GM19023 (cell line): Measurements from ENCODE around the gene MLST8.
"Not testable (repeated sequence)": the region's sequence is repeated elsewhere in the genome, so short reads cannot be mapped to it uniquely, and the experiment has no call there.

ENCODE experiments used
- ATAC-seq: cut with Tn5 transposase; IDR thresholded peaks from one replicate; pipeline ENCODE4 v1.9.1; 2021; ENCODE audit warnings: mild to moderate bottlenecking, moderate library complexity; ENCODE audit not compliant: unreplicated experiment

Gene MLST8

DNA sequence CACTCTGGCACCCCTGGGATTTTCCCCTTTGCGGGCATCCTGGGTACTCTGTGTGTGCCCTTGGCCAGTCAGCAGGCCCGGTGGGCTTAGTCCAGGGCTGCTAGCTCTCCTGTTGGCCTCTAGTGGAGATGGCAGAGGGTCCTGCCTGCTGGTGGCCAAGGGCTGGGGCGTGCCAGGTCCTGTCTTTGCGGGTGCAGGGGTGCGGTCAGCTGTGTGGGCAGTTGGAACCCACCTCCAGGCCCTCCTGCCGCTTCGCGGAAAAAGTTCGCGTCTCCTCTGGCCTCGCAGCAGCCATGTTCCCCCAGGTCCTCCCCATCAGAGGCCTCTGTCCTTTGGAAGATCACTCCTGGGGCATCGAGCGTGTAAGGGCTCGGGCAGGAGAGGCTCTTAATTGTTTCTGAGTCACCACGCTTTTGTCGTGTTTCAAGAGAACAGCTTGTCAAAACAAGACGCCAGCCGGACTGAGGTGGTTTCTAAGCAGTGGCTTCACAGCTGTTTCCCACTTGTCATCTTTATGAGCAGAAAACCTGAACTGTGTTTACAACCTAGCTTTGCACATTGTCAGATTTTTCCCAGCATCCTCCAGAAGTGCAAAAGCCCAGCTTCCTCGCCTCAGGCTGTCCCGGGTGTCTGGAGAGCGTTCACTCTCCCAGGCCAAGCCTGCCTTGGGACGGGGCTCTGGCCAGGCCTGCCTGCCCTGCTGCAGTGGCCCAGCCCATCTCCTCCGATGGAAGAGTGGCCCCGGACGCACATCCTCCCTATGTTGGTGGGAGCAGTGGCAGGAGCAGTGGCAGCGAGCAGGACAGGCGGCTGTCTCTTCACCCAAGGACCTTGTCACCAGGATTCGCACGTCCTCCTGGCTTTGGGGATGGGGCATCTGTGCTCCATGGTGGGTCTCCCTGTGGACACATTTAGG lies 26.0 kb downstream of the MLST8 start:
- ATAC-seq, result no peak

DNA sequence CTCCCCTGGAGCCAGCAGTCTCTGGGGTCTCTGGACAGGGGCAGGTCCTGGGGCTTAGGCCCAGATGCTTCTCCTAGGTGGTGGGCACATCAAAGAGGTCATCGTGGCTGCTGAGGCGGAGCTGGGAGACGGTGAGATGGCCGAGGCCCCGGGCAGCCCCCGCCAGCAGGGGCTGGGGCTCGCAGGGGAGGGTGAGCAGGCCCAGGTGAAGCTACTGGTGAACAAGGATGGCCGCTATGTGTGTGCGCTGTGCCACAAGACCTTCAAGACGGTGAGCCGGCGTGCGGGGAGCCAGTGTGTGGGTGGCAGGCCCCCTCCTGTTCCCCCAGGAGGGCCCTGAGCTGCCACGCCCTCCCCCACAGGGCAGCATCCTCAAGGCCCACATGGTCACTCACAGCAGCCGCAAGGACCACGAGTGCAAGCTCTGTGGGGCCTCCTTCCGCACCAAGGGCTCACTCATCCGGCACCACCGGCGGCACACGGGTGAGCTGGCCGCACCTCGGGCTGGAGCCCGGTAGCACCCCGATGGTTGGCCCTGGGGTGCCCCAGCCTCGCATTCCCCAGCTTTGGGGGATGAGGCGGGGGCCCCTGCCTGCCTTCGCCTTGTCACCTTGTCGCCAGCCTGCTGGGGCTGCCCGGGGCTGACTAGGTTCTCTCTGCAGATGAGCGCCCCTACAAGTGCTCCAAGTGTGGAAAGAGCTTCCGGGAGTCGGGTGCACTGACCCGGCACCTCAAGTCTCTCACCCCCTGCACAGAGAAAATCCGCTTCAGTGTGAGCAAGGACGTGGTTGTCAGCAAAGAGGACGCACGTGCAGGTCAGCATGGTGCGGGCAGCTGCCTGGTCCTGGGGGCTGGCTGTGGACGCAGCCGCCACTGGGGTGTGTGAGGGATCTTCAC lies 27.1 kb downstream of the MLST8 start:
- ATAC-seq, result no peak

DNA sequence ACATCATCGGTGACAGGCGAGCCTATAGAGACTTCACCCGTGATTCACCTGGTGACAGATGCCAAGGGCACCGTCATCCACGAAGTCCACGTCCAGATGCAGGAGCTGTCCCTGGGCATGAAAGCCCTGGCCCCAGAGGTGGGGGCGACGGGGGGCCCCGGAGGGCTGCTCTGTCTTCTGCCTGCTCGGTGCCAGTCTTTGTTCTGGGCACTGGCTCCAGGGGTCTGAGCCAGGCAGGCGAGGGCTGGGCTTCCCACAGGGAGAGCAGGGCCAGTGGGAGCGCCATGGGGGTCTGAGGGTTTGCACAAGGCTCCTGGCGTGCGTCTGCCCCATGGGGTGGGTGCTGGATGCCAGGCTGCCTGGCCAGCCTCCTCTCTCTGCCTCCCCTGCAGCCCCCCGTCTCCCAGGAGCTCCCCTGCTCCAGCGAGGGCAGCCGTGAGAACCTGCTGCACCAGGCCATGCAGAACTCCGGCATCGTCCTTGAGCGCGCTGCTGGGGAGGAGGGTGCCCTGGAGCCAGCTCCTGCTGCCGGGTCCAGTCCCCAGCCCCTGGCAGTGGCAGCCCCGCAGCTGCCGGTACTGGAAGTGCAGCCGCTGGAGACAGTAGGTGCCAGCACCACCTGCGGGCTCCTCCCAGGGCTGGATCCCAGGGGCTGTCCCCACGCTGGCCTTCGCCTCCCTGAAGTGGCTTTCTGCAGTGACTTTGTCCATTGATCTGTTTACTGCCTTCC lies 28.0 kb downstream of the MLST8 start:
- no peak for ATAC-seq

DNA sequence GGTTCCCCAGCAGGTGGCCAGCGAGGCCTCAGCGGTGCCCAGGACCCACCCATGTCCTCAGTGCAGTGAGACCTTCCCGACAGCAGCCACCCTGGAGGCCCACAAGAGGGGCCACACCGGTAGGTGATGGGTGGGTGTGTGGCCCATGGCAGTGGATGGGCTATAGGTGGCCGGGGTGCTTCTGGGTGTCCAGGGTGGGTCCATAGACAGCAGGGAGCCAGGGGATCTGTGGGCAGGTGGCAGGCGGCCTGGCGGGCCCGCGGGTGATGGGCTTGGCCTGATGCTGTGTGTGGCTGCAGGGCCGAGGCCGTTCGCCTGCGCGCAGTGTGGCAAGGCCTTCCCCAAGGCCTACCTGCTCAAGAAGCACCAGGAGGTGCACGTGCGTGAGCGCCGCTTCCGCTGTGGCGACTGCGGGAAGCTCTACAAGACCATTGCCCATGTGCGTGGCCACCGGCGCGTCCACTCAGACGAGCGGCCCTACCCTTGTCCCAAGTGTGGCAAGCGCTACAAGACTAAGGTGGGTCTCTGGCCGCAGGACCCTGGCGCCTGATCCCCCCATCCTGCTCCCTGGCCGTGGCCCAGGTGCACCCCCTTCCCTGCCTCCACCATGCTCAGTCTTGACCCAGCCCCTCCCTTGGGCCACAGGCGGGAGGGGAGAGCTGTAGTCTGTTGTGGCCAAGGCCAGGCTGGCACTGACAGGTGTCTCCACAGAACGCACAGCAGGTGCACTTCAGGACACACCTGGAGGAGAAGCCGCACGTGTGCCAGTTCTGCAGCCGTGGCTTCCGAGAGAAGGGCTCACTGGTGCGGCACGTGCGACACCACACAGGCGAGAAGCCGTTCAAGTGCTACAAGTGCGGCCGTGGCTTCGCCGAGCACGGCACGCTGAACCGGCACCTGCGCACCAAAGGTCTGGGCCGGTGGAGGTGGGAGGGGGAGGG lies 28.9 kb downstream of the MLST8 start:
- no peak for ATAC-seq

DNA sequence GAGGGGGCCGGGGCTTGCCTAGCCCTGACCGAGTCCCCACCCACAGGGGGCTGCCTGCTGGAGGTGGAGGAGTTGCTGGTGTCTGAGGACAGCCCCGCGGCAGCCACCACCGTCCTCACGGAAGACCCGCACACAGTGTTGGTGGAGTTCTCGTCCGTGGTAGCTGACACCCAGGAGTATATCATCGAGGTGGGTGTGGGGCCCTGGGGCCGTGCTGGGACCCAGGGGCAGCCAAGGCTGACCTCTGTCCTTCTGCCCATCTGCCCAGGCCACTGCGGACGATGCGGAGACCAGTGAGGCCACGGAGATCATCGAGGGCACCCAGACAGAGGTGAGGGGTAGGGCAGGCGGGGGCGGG lies 29.5 kb downstream of the MLST8 start:
- no peak for ATAC-seq

DNA sequence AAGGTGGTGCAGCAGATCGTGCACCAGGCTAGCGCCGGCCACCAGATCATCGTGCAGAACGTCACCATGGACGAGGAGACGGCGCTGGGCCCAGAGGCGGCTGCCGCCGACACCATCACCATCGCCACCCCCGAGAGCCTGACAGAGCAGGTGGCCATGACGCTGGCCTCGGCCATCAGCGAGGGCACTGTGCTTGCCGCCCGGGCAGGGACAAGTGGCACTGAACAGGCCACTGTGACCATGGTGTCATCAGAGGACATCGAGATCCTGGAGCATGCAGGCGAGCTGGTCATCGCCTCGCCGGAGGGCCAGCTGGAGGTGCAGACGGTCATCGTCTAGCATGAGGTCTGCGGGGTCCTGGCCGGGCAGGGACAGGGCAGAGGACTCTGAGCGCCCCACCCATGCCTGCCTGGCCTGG lies 30.0 kb downstream of the MLST8 start:
- ATAC-seq, result no peak

DNA sequence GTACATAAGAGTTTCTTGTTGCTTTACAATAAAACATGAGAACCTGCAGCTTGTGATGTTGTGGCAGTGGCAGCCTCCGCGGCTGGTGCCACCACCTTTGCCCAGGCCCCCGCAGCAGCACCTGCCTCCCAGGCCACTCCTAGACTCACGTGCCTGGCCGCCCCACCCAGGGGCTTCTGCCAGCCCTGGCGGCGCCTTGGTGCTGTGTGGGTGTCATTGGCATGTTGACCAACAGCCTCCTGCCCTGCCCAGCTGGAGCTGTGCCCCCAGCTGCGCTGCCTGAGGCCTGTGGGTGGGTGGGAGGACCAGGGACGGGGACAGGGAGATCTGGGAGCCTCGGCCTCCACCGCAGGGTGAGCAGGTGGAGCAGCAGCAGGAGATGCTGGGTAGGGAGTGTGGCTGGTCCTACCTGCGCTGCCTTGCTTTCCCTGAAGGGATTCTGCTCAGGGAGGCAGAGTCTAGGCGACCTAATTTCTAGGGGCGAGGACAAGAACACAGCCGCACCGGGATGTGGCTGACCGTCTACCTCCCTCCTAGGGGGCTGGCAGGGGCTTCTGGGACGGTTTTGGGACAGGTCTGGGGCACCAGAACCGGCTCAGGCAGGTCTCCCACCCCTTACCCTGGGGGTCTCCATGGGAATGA lies 30.6 kb downstream of the MLST8 start:
- ATAC-seq, result no peak

DNA sequence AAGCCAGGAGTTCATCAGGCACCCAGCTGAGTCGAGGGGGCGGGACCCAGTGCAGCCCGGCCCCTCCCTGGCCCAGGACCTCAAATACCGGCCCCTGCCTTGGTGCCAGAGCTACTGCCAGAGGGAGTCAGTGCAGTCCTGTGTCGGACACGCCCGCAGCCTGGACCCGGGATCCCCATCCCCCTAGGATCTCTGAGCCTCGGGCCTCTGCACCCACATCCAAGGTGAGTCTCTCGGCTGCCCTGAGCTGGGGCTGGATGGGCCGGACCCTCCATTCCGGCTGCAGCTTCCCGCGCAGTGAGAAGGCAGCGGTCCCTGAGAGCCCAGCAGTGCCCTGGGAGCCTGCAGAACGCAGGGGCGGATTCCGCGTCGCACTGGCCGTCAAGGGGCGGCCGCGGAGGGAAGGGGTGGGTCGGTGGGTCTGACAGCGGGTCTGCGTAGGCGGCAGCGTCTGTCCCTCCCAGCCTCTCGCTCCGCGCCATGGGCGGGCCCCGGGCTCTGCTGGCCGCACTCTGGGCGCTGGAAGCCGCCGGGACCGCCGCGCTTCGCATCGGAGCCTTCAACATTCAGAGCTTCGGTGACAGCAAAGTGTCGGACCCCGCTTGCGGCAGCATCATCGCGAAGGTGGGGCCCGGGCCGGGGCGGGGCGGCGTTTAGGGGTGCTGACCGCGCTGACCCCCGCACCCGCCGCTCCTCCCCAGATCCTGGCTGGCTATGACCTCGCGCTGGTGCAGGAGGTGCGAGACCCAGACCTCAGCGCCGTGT lies 31.3 kb downstream of the MLST8 start, which contains the start of gene DNASE1L2:
Gene DNASE1L2 (plus strand): TSS at position 108 of the 765 bp plus-strand sequence. CDS start 373 bp downstream, at position 481.
- ATAC-seq, result no peak

DNA sequence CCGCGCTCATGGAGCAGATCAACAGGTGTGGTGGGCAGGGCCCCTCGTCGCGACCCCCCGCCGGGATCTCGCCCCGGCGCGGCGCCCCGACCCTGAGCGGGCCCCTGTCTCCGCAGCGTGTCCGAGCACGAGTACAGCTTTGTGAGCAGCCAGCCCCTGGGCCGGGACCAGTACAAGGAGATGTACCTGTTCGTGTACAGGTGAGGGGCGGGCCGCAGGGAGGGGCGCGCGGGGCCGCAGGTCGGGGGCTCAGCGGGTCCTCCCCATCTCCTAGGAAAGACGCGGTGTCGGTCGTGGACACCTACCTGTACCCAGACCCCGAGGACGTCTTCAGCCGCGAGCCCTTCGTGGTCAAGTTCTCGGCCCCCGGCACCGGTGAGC lies 31.8 kb downstream of the MLST8 start:
- no peak for ATAC-seq

DNA sequence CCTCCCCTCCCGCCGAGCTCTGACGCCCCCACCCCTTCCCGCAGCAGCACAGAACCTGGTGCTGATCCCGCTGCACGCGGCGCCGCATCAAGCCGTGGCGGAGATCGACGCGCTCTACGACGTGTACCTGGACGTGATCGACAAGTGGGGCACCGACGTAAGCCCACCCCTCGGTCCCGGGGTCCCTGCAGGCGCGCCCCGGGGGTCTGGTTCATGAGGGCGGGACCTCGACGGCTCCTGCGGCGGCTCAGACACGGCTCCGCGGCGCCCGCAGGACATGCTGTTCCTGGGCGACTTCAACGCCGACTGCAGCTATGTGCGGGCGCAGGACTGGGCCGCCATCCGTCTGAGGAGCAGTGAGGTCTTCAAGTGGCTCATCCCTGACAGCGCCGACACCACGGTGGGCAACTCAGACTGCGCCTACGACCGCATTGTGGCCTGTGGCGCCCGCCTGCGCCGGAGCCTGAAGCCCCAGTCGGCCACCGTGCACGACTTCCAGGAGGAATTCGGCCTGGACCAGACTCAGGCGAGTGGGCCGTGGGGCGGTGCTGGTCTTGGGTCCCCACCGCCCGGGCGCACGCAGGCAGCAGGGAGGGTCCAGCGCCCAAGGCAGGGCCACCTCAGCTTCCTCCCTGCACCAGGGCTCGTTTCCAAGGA lies 32.4 kb downstream of the MLST8 start:
- ATAC-seq, result no peak

DNA sequence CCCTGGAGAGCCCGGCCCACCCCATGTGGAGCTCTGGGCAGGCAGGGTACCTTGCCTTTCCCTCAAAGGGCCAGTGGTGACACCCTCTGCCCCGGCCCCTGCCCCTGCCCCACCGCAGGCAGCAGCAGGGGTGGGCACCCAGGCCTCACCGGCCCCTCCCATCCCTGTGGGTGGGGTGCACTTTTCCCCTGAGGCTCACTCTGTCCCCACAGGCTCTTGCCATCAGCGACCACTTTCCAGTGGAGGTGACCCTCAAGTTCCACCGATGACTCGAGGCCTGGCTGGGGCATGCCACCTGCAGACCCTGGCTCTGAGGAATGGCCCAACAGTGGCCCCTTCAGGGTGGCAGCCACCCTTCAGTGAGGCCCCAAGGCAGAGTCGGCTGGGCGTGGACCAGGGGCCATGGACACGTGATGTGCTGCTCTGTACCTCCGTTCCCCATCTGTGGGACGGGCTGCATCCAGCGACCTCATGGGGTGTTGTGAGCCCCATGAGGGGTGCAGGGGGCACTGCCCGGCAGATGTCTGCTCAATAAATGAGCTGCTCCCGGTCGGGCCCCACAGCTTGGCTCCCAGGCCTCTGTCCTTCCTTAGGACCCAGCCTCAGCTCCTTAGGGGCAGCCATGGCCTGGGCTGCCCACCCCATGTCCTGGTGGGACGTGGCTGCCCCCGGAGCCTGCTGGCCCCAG lies 33.0 kb downstream of the MLST8 start:
- ATAC-seq, result no peak

DNA sequence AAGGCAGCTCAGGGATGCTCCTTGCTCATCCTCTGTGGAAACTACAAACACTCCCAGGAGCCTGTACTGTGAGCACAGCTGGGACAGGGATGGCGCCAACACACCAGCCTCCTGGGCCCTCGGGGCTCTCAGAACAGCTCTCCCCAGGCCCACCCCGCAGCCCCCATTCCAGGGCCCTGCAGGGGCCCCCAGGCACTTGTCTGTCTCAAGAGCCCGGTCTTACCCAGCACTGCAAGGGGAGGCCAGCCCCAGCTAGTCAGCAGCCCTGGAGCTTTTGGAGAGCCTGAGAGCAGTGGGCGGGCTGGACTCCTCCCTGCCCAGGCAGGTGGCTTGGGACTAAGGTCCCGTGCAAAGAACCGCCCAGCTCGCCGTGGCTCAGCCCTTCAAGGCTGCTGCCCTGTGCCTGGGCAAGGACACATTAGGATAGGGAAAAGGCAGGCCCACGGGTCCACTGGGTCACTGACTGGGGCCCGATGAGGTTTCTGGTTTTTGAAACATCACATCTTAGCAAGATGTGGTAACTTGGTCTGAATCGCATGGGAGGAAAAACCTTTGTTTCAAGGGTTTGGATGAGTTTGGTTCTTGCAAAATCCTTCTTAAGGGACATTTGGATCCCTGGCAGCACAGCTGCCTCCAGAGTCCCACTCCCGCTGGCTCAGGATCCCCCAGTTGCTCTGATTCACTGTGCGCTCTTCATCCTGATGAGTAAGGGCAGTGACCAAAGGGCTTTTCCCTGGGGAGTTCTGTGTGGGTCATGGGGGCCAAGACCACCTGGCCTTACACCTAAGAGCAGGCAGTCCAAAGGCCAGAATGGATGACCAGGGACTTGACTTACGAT lies 33.8 kb downstream of the MLST8 start:
- ATAC-seq, result no peak

DNA sequence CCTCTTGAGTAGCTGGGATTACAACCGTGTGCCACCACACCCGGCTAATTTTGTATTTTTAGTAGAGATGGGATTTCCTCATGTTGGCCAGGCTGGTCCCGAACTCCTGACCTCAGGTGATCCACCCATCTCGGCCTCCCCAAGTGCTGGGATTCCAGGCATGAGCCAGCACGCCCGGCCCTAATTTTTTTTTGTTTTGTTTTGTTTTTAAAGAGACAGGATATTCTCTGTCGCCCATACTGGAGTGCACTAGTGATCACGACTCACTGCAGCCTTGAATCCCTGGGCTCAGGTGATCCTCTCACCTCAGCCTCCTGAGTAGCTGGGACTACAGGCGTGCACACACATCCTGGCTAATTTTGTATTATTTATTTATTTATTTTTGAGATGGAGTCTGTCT lies 35.1 kb downstream of the MLST8 start:
- not testable (repeated sequence) for ATAC-seq

DNA sequence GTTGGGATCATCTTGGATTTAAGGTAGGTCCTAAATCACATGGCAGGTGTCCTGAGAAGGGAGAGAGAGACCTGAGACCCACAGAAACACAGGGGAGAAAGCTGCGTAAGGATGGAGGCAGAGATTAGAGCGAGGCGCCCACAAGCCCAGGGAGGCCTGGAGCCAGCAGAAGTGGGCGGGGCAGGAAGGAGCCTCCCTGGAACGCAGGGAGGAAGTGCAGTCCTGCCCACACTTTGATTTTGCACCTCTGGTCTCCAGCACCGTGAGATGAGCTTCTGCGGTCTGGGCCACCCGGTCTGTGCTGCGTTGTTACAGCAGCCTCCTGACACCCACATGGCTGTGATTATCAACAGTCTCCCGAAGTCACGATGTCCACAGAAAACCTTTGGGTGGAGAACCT lies 37.3 kb downstream of the MLST8 start:
- ATAC-seq, result no peak

DNA sequence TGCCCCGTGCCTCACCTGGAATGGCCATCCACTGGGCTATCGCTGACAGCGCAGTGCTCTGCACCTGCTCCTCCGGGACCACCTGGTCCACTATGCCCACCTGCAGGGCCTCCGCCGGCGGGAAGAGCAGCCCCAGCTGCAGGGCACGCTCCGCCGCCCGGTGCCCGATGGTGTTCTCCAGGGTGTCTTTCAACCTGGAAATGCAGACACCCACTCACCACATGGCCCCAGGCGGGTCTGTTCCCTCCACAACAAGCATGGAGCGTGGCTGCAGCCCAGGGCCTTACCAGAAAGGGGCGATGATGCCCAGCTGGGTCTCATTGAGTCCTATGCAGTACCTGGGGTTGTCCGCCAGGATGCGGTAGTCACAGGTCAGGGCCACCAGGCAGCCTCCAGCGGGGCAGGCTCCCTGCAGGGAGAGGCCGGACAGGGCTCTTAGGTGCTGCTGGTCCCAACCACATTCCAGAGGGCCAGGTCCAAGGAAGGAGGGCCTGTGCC lies 37.8 kb downstream of the MLST8 start:
- ATAC-seq, result no peak

DNA sequence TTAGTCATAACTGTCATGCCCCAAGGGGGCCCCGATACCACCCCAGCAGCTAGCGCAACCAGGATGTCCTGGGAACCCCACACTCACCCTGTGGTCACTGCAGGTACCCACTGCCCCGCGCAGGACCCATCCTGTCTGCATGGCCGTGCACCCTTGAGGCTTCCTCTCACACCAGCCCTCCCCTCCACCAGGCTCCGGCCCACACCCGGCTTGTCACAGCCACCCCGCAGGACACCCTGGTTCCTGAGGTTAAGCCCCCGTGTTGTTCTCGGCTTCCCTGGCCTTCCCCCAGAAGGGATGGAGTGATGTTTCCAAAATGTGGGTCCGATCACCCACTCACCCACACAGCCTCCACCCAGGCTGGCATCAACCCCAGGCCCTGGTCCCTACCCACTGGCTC lies 38.5 kb downstream of the MLST8 start:
- no peak for ATAC-seq

DNA sequence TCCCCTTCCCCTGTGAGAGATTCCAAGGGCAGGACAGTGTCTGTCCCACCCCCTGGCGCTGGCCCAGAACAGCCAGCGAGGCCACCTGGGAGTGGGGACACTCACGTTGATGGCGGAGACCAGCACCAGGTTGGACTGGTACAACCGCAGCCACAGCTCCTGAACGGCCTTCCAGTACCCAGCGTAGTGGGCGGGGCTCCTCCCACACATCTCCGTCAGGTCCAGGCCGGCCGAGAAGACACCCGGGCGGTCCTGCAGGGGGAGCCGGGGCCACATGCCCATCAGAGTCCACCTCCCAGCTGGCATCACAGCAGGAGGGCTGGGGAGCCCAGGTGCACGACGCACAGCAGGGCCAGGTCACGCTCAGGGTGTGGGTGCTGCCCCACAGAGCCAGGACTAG lies 39.0 kb downstream of the MLST8 start:
- no peak for ATAC-seq
